HepG2 (cell line): Measurements from ENCODE around the gene EYA2. TPM values are rescaled to one million over a fixed set of nuclear protein-coding genes. Genes with fewer than 3 reads are reported as not detected.

Source experiments
- CENPX ChIP-seq: sonication (generic); formaldehyde crosslinking; IDR thresholded peaks from 2 replicates; pipeline ENCODE4 v1.9.0; 2021; ENCODE audit warnings: mild to moderate bottlenecking, missing genetic modification reagents, moderate library complexity
- ELF3 ChIP-seq: IDR thresholded peaks from 2 replicates; pipeline ENCODE4 v1.6.1; 2016; ENCODE audit warnings: missing genetic modification reagents, missing compliant biosample characterization
- ERF ChIP-seq: IDR thresholded peaks from 2 replicates; pipeline ENCODE4 v1.6.1; 2018; ENCODE audit warnings: missing biosample characterization, missing genetic modification reagents
- FOXA3 ChIP-seq: IDR thresholded peaks from 2 replicates; pipeline ENCODE4 v1.6.1; 2016; ENCODE audit warnings: missing genetic modification reagents, missing compliant biosample characterization
- HDAC2 ChIP-seq: sonication (generic); formaldehyde crosslinking; IDR thresholded peaks from 2 replicates; pipeline ENCODE4 v1.4.0; 2020; ENCODE audit warnings: missing genetic modification reagents
- LCORL ChIP-seq, 2 experiments: fragments of 450-650 bp in 1 of 2; sonication (generic) in 1 of 2; formaldehyde crosslinking in 1 of 2; IDR thresholded peaks; 2 replicates each; pipeline versions ENCODE4 v1.5.0 to v1.6.1; 2017 to 2020; ENCODE audit warnings: antibody characterized with exemption in 1 of 2, missing genetic modification reagents in 1 of 2
- MEF2D ChIP-seq: sonication (generic); formaldehyde crosslinking; IDR thresholded peaks from 2 replicates; pipeline ENCODE4 v1.5.1; 2020; ENCODE audit warnings: mild to moderate bottlenecking, missing genetic modification reagents
- MEIS1 ChIP-seq: sonication (generic); formaldehyde crosslinking; IDR thresholded peaks from 2 replicates; pipeline ENCODE4 v1.9.0; 2021; ENCODE audit warnings: mild to moderate bottlenecking, missing genetic modification reagents, moderate library complexity, borderline replicate concordance
- NR1H2 ChIP-seq: sonication (generic); formaldehyde crosslinking; IDR thresholded peaks from 2 replicates; pipeline ENCODE4 v1.8.1; 2022; ENCODE audit warnings: low read depth, missing genetic modification reagents, borderline replicate concordance
- POLR2AphosphoS2 ChIP-seq: IDR thresholded peaks from 2 replicates; pipeline ENCODE4 v1.6.1; 2011; ENCODE audit warnings: low read depth, low read length, improper control_type of control experiment
- RAD21 ChIP-seq: fragments of 450-650 bp; formaldehyde crosslinking; IDR thresholded peaks from 2 replicates; pipeline ENCODE4 v1.5.0; 2020; ENCODE audit warnings: mild to moderate bottlenecking
- RCOR2 ChIP-seq: IDR thresholded peaks from 2 replicates; pipeline ENCODE4 v1.6.1; 2016; ENCODE audit warnings: missing biosample characterization, missing genetic modification reagents
- SNAI1 ChIP-seq: sonication (generic); formaldehyde crosslinking; IDR thresholded peaks from 2 replicates; pipeline ENCODE4 v1.5.0; 2020; ENCODE audit warnings: mild to moderate bottlenecking, missing genetic modification reagents, borderline replicate concordance
- TCF7L2 ChIP-seq: IDR thresholded peaks from 2 replicates; pipeline ENCODE4 v1.6.1; 2011; ENCODE audit warnings: mild to moderate bottlenecking, low read depth, low read length, moderate library complexity
- ZC3H4 ChIP-seq: sonication (generic); formaldehyde crosslinking; IDR thresholded peaks from 2 replicates; pipeline ENCODE4 v1.4.0; 2020; ENCODE audit warnings: missing genetic modification reagents, borderline replicate concordance
- ZFP90 ChIP-seq: sonication (generic); formaldehyde crosslinking; IDR thresholded peaks from 2 replicates; pipeline ENCODE4 v1.8.0; 2022; ENCODE audit warnings: missing genetic modification reagents, mild to moderate bottlenecking, inconsistent platforms, borderline replicate concordance
- ZNF121 ChIP-seq: sonication (generic); formaldehyde crosslinking; IDR thresholded peaks from 2 replicates; pipeline ENCODE4 v1.5.0; 2020; ENCODE audit warnings: mild to moderate bottlenecking, missing genetic modification reagents
- ZNF20 ChIP-seq: sonication (generic); formaldehyde crosslinking; IDR thresholded peaks from 2 replicates; pipeline ENCODE4 v1.4.0; 2020; ENCODE audit warnings: mild to moderate bottlenecking, moderate library complexity, missing genetic modification reagents
- ZNF460 ChIP-seq: sonication (generic); formaldehyde crosslinking; IDR thresholded peaks from 2 replicates; pipeline ENCODE4 v1.5.1; 2020; ENCODE audit warnings: missing genetic modification reagents, mild to moderate bottlenecking, borderline replicate concordance
- ZNF678 ChIP-seq: sonication (generic); formaldehyde crosslinking; IDR thresholded peaks from 2 replicates; pipeline ENCODE4 v1.4.0; 2020; ENCODE audit warnings: mild to moderate bottlenecking, missing genetic modification reagents
- ZNF841 ChIP-seq: sonication (generic); formaldehyde crosslinking; IDR thresholded peaks from 2 replicates; pipeline ENCODE4 v1.8.1; 2023; ENCODE audit warnings: missing genetic modification reagents, borderline replicate concordance
- ZNF878 ChIP-seq: sonication (generic); formaldehyde crosslinking; IDR thresholded peaks from 2 replicates; pipeline ENCODE4 v1.8.1; 2023; ENCODE audit warnings: mild to moderate bottlenecking, missing genetic modification reagents, moderate library complexity
- ZNF883 ChIP-seq: sonication (generic); formaldehyde crosslinking; IDR thresholded peaks from 2 replicates; pipeline ENCODE4 v1.5.1; 2020; ENCODE audit warnings: mild to moderate bottlenecking, missing genetic modification reagents; ENCODE audit errors: not compliant biosample characterization
- ZSCAN29 ChIP-seq: sonication (generic); formaldehyde crosslinking; conservative IDR thresholded peaks from 2 replicates; pipeline ENCODE4 v1.4.0; 2020; ENCODE audit warnings: mild to moderate bottlenecking, missing genetic modification reagents
- polyA plus RNA-seq, 8 experiments: library from polyadenylated mRNA; depleted of rRNA in 3 of 8; stranded (reverse) in 7 of 8; unstranded in 1 of 8; fragments of >200 nt; fragmentation: Illumina TruSeq in 4 of 8; extraction: Trizol in 4 of 8; gene quantifications; 2 replicates each; pipeline versions ENCODE4 v1.2.1 to v1.2.3, GENCODE V29; 2011 to 2016; ENCODE audit warnings: low read depth in 4 of 8, missing spikeins in 1 of 8, mixed read lengths in 1 of 8; ENCODE audit not compliant: insufficient read depth in 1 of 8
- total RNA-seq, 5 experiments: library from RNA; depleted of rRNA; stranded (reverse); fragments of >200 nt; fragmentation: Illumina TruSeq; extraction: Trizol; gene quantifications; 2 replicates each; pipeline ENCODE4 v1.2.3, GENCODE V29; 2016; ENCODE audit warnings: low read depth in 1 of 5
- TF ChIP-seq, protein P1 (sequence below): sonication (generic); formaldehyde crosslinking; IDR thresholded peaks from 2 replicates; pipeline ENCODE4 v1.5.0; 2020; ENCODE audit warnings: missing genetic modification reagents
- TF ChIP-seq, protein P2 (sequence below): IDR thresholded peaks from 2 replicates; pipeline ENCODE4 v1.6.1; 2016; ENCODE audit warnings: mild to moderate bottlenecking
- TF ChIP-seq, protein P3 (sequence below): sonication (generic); formaldehyde crosslinking; IDR thresholded peaks from 2 replicates; pipeline ENCODE4 v1.5.1; 2020; ENCODE audit warnings: missing genetic modification reagents, mild to moderate bottlenecking, borderline replicate concordance

EYA2 gene
- total and polyA plus RNA-seq, 2 of the 13 experiments (the other 11 are each of a cell fraction or from before 2014, with no cell fraction given): not detected

DNA sequence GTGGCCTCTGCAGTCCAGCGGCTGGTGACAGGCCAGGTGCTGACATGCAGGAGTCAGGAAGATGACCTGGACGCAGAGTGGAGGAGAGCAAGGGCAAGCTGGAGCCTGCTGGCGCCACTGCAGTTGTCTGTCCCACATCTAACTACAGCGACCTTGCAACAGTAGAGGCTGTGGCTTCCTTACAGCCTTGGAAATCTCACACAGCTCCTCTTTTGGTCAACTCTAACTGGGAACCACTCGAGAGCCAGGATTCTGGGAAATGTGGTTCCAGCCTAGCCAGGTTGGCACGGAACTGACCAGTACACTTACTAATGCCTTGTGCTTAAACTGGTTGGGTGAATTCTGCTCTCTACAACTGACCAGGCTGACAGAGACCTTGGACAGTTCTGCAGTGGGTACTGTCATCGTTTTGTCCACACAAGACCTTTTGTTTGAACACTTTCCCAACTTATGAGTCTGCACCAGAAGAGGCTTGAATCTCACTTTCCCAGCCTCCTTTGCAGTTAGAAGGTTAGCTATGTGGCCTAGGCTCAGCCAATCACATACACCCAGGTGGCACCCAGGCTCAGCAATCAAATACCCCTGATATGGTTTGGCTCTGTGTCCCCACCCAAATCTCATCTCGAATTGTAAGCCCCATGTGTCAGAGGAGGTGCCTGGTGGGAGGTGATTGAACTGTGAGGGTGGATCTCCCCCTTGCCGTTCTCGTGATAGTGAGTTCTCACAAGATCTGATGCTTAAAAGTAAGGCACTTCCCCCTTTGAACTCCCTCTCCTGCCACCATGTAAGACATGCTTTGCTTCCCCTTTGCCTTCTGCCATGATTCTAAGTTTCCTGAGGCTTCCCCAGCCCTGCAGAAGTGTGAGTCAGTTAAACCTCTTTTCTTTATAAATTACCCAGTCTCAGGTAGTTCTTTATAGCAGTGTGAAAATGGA is 308.4 kb downstream of the EYA2 start (continued):
- TF ChIP-seq, protein P1, sequence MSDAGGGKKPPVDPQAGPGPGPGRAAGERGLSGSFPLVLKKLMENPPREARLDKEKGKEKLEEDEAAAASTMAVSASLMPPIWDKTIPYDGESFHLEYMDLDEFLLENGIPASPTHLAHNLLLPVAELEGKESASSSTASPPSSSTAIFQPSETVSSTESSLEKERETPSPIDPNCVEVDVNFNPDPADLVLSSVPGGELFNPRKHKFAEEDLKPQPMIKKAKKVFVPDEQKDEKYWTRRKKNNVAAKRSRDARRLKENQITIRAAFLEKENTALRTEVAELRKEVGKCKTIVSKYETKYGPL (CRISPR knock-in tag): no peak
- 0 out of 2 replicates have a peak, but pooled peaks have one; percentile 15 for TF ChIP-seq MEF2D (CRISPR knock-in tag)
- TF ChIP-seq ZC3H4 (CRISPR knock-in tag): no peak
- no peak for TF ChIP-seq CENPX (CRISPR knock-in tag)
- TF ChIP-seq NR1H2 (CRISPR knock-in tag): no peak
- peak; percentile 45; the same call in 1 of the 2 replicates for TF ChIP-seq HDAC2
- TF ChIP-seq ERF (CRISPR knock-in tag): peak; percentile 58; the same call in 1 of the 2 replicates
- TF ChIP-seq ZNF20 (CRISPR knock-in tag): no peak
- 0 out of 2 replicates have a peak, but pooled peaks have one; percentile 25 for TF ChIP-seq MEIS1 (CRISPR knock-in tag)
- TF ChIP-seq, protein P2, sequence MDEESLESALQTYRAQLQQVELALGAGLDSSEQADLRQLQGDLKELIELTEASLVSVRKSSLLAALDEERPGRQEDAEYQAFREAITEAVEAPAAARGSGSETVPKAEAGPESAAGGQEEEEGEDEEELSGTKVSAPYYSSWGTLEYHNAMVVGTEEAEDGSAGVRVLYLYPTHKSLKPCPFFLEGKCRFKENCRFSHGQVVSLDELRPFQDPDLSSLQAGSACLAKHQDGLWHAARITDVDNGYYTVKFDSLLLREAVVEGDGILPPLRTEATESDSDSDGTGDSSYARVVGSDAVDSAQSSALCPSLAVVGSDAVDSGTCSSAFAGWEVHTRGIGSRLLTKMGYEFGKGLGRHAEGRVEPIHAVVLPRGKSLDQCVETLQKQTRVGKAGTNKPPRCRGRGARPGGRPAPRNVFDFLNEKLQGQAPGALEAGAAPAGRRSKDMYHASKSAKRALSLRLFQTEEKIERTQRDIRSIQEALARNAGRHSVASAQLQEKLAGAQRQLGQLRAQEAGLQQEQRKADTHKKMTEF (CRISPR knock-in tag): peak; percentile 74; the same call in 1 of the 2 replicates
- TF ChIP-seq TCF7L2: no peak
- no peak for TF ChIP-seq ZNF841 (CRISPR knock-in tag)
- TF ChIP-seq POLR2AphosphoS2: no peak
- TF ChIP-seq ZFP90 (CRISPR knock-in tag): 0 out of 2 replicates have a peak, but pooled peaks have one; percentile 10
- TF ChIP-seq ELF3 (CRISPR knock-in tag): no peak; the same call in 1 of the 2 replicates
- TF ChIP-seq ZSCAN29 (CRISPR knock-in tag): no peak; the same call in 1 of the 2 replicates
- TF ChIP-seq ZNF883 (CRISPR knock-in tag): peak; percentile 71
- TF ChIP-seq ZNF678 (CRISPR knock-in tag): no peak
- peak; percentile 49; the same call in 1 of the 2 replicates for TF ChIP-seq ZNF121 (CRISPR knock-in tag)
- no peak for TF ChIP-seq SNAI1
- TF ChIP-seq ZNF878 (CRISPR knock-in tag): no peak
- 0 out of 2 replicates have a peak, but pooled peaks have one; percentile 39 for TF ChIP-seq RAD21 (CRISPR knock-in tag)
- TF ChIP-seq LCORL (IDR thresholded peaks at IDR 0.05): no peak
- TF ChIP-seq LCORL (CRISPR knock-in tag; IDR thresholded peaks at IDR 0.05): peak; percentile 52; the same call in 1 of the 2 replicates
- TF ChIP-seq, protein P3, sequence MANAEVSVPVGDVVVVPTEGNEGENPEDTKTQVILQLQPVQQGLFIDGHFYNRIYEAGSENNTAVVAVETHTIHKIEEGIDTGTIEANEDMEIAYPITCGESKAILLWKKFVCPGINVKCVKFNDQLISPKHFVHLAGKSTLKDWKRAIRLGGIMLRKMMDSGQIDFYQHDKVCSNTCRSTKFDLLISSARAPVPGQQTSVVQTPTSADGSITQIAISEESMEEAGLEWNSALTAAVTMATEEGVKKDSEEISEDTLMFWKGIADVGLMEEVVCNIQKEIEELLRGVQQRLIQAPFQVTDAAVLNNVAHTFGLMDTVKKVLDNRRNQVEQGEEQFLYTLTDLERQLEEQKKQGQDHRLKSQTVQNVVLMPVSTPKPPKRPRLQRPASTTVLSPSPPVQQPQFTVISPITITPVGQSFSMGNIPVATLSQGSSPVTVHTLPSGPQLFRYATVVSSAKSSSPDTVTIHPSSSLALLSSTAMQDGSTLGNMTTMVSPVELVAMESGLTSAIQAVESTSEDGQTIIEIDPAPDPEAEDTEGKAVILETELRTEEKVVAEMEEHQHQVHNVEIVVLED: peak; percentile 56; the same call in 1 of the 2 replicates
- peak; percentile 33; the same call in 1 of the 2 replicates for TF ChIP-seq RCOR2 (CRISPR knock-in tag)
- TF ChIP-seq FOXA3: peak; percentile 47
- no peak for TF ChIP-seq ZNF460 (CRISPR knock-in tag)
